Ureter (tissue), 1 donor: Measurements from ENCODE around the gene MBP. TPM values are rescaled to one million over a fixed set of nuclear protein-coding genes. Genes with fewer than 3 reads are reported as not detected.

Experiments
- DNase-seq: peaks from one replicate; pipeline ENCODE4 v3.0.0-alpha.2; 2020; ENCODE audit warnings: low spot score
- total RNA-seq: library from RNA; stranded (reverse); gene quantifications from one replicate; pipeline ENCODE4 v1.2.4, GENCODE V29; 2023
- donor health status: DM: yes; HTN: yes; CAD: no.

The MBP gene
- total RNA-seq, 1 donor from 2014 or later, result 78.7 TPM

DNA sequence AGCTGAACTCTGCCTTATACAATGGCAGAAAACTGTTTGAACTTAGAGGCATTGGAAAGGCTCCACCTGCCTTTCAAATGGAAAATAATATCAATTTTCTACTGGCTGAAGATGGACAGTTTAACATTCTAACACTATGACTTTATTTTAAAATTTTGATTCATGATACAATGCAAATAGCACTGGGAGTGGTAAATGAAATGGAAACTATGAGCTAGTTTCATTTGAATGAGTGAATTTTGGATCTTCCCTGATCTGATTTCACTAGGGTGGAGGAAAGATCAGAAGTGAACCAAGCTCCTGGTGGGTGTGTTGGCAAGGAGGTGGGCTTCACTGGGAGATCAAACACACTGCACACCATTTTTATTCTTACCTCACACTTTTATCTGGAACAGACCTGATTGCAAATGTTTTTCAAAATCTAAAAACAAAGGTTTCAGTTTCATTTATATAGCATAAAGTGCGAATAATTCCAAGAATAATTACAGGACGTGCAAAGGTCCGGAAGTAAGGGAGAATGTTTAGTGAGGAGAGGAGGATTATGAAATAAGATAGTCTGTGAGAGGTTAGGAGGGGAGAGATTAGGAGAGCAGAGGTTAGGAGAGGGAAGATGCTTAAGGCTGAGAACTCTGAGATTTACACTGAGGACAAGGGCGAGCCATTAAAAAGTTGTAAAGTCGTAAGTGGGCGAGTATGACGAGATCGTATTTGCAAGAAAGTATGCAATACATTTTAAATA is 18.6 kb upstream of the MBP start:
- DNase-seq, result no peak

DNA sequence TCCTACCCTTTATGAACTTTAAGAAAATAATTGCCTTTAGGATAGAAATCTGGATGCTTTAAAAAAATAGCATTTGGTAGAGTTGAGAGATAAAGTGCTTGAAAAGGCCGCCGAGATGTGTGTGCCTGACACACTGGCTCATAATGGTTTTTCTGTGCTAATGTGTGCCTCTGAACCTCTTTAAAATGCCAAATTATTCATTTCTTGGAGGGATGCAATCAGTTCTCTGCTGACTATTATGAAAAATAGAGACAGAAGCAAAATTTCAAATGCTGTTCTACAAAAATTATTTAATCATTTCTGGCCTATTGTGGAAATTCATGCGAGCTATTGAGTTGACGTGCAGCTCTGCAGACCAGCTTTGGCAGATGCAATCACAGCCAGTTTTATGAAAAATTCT is 18.0 kb upstream of the MBP start:
- DNase-seq, result no peak

DNA sequence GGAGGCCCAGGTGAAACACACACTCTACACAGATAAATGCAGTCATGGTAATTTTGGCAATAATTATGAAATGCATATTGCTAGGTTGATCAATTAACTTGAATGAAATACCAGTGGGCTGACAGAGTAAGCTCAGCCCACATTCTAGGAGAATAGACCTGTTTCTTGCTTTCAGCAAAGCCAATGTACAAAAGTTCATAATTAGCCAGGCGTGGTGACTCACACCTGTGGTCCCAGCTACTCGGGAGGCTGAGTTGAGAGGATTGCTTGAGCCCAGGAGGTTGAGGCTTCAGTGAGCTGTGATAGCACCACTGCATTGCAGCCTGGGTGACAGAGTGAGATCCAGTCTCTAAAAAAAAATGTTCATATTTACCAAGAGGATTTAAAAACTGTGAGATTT is 15.7 kb upstream of the MBP start:
- no peak for DNase-seq

DNA sequence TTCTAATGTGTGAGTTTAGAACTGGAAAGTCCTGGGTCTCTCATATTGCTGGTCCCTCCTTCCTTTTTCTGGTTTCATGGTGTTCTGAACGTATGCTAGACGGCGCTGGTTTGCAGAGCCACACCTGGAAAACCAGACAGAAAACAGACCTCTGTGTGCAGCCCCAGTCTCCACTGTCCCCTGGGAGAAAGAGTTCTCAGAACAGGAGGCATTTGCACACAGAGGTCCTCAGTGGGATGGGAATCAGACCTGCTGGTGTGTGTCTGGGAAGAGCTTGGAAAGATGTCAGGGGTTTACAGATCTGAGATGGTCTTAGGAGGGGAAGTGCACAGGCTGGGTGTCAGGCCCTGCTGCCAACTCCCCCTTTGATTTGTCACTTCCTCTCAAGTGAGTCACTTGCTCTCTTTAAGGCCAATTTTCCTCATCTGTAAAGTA is 14.9 kb upstream of the MBP start:
- no peak for DNase-seq

DNA sequence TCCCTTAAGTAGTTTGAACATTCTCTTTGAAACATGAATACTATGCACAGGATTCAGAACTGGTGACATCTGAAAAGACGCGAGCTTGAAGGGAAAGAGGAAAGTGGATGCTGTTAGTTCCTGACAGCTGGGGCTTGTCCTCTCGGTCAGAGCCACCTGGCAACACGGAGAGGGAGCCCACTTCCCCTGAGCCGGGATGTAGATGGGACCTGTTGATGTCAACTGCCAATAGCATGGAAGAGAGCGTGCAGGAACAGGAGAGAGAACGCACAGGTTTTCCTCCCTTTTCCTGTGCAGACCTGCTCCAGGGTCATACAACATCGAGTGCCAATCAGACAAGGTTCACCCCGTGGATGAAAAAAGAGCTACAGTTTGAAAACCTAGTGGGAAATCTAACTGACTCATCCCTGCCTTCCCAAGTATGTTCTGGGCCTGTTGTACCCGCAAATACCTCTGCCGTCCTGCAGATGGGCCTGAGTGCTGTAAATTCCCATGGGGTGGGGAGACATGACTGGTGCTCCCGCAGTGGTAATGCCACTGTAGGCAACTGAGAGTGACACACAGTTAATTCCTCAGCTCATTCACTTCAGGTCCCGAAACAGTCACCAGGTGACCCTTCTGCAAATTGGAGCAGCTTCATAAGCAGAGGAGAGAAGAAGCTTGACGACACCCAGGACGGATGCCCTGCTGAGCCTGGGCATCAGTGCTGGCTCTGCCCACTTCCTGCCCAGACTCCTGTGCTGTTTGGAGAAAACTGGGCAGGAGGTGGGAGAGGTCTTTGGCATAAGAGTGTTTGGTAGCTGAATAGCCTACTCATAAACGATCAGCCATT is 13.9 kb upstream of the MBP start:
- DNase-seq, result no peak

DNA sequence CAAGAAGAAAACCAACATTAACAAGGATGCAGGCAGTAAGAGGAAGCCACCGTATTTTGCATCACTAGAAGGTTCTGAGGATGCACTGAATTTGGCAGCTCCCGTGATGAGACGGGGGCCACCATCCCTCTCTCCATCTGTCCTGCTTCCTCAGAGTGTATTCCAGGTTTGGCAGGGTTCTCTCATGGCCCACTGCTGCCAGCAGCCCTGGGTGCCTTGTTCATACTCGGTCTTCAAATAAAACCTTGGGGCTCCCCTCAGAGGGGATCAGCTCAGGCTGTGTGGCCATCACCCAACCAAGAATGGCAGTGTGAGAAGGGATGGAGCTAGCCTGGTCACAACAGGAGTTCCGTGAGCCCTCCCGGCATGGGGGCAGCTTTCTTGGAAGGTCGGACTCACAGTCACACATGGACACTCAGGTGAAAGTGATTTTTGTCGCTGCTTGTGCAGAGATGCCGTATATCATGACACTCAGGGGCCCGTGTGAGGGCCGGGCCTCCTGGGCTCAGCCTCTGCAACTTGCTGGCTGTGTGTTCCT is 12.8 kb upstream of the MBP start:
- no peak for DNase-seq

DNA sequence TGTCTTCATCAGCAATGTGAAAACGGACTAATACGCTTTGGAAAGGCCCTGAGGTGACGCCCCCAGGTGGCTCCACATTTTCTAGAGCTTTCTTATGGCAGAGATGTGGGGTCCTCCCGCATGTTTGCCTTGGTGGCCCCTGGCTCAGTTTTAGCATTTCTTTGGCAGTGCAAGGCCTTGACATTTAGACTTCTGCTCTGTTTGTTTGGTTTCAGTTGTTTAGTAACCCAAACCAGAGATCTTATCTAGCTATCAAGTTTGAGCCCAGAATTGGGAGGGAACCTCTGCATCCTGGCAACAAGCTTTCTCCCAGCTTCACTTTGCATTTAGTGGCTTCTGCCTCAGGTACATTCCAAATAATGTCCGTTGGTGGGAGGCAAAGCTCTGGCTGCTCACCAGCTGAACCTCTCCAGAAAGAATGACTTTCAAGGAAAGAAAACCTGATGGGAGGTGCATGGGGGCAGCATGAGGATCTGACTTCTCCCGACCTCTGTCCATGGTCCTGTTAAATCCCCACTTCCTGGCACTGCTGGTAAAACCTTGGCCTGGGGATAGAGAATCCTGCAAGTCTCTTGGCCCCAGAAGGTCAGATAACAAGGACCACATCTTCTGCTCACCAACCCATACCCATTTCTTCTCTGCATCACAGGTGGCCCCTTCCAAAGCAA is 12.0 kb upstream of the MBP start:
- DNase-seq, result no peak

DNA sequence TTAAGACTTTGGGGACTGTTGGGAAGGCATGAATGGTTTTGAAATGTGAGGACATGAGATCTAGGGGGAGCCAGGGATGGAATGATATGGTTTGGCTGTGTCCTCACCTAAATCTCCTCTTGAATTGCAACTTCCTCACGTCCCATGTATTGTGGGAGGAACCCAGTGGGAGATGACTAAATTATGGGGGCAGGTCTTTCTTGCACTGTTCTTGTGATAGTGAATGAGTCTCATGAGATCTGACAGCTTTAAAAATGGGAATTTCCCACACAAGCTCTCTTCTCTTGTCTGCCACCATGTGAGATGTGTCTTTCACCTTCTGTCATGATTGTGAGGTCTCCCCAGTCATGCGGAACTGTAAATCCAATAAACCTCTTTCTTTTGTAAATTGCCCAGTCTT is 11.5 kb upstream of the MBP start:
- DNase-seq, result no peak

DNA sequence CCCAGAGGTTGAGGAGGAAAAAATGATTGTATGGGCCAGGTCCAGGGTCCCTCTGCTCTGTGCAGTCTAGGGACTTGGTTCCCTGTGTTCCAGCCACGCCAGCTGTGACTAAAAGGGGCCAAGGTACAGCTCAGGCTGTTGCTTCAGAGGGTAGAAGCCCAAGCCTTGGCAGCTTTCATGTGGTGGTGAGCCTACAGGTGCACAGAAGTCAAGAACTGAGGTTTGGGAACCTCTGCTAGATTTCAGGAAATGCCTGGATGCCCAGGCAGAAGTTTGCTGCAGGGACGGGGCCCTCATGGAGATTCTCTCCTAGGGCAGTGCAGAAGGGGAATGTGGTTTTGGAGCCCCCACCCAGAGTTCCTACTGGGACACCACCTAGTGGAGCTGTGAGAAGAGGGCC is 10.6 kb upstream of the MBP start:
- no peak for DNase-seq

DNA sequence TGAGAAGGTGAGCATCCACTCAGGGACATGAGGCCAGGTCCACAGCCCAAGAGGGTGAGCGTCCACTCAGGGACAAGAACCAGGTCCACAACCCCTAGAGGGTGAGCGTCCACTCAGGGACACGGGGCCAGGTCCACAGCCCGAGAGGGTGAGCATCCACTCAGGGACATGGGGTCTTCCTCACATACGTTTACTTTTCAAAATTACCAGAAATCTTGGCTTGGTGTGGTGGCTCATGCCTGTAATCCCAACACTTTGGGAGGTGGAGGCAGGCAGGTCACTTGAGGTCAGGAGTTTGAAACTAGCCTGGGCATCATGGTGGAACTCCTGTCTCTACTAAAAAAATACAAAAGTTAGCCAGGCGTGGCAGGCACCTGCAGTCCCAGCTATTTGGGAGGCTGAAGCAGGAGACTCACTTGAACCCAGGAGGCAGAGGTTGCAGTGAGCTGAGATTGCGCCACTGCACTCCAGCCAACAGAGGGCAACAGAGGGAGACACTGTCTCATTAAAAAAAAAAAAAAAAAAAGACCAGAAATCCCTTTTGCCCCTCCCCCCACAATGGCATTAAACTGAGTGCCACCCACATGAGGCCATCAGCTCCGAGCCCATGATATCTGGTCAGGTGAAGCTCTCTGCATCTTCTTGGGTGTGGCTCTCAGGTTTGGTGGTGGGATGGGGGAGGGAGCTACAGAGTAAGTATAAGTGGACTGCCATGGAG is 9.0 kb upstream of the MBP start:
- DNase-seq, result no peak

DNA sequence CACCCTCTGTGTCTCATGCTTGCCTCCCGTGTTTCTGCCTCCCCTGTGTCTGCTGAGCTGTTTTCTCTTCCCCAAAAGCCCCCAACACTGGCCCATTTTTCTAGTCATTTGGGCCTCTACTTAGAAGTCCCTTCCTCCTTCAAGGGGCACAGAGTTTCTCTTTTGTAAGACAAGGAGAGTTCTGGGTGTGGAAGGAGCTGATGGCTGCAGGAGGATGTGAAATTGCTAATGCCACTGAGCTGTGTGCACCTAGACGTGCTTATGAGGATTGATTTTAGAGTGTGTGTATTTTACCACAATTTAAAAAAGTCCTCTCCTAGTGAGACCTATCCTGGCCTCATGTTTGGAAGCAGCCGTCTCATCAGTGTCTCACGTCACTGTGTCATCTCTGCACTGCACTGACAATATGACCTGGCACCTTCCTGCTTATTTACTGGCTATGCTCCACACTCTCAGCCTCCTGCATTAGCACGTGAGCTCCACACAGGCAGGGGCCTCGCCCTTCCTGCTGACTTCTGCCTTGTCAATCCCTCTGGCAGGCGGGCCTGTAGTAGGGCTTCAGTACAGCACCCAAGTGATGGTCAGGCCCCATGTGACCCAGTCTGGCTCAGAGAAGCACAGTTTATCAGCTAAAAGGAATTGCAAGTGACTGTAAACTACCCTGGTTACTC is 8.0 kb upstream of the MBP start:
- no peak for DNase-seq

DNA sequence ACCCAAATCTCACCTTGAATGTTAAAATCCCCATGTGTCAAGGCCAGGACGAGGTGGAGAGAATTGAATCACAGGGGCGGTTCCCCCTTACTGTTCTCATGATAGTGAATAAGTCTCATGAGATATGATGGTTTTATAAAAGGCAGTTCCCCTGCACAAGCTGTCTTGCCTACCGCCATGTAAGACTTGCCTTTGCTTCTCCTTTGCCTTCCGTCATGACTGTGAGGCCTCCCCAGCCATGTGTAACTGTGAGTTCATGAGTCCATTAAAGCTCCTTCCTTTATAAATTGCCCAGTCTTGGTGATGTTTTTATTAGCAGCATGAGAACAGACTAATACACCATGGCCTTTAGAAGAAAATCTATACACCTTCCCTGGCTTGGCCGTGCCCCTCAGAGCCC is 7.4 kb upstream of the MBP start:
- no peak for DNase-seq

DNA sequence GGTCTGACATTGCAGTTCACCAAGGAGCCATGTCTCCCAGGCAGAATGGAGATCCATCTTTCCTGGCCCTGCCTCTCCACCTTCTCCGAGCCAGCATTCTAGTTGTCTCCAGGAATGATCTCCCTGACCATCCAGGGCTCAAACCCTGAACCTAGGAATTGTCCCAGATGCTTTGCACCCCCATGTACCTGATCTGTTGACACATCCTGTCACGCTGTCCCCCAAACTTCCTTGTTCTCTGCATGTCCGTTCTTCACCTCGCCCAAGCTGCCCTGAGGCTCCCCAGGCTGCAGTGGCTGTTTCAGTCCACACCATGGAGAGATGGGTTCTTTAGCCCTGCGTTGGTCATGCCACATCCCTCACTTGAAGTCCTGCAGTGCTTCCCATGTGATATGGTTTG is 7.0 kb upstream of the MBP start:
- no peak for DNase-seq

DNA sequence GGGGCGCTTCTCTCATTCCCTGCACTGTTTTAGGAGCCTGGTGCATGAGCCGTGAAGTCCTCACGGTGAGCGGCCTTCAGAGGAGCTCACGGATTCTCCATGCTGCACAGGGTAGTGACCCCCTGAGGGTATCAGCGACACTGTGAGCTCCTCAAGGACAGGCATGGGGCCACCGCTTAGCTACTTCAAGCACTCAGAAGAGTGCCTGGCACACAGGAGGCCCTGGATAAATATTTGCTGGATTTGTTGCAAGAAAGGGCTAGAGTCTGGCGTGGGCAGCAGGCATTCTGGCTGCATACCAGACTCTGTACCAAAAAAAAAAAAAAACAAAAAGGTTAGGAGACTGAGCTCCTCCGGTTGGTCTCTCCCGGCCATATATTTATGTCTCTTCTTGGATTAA is 5.7 kb upstream of the MBP start:
- DNase-seq, result no peak

DNA sequence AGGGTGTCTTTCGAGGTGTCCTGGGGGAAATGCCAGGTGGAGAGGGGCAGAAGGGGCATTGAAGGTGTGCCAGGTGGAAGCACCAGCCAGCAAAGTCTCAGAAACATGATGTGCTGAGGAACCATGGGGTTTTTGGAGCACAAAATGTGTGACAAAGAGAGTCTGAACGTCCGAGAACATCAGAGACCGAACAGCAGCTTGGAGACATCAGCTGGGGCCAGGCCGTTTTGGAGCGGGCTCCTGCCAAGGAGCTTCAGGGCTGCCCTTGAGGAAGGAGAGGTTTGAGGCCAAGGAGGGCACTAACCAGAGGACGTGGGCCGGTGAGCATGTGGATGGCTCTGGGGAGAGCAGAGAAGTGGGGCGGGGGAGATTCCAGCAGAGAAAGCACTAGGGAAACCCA is 5.3 kb upstream of the MBP start:
- no peak for DNase-seq

DNA sequence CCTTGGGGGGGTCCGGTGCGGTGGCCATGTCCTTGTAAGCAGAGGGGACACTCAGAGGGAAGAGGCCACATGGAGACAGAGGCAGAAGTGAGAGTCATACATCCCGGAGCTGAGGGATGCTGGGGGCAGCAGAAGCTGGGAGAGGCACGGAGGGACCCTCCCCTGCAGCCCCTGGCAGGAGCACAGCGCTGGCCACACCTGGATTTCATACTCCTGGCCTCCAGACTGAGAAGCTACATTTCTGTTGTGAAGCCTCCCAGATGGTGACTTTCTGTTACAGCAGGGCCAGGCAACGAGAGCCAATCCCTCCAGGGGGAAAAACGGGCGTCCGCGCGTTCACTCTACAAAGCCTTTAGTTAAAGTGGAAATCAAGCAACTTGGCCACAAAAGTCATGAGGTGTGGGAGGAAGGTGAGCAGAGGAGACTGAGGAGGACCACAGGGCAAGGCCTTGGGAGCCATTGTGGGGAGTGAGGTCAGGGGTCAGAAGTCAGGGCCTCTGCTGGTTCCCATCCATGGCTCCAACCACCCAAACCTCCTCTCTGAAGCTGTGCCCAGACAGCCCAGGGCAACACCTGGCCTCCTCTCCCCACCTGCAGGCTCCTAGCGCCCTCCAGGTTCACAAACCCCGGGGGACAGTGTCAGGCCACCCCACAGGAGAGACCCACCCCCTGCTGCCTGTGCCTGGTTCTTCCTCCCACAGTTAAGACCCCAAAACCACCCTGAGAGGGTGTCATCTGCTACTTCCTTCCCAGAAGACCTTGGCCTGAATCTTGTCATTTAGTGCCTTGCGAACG is 4.5 kb upstream of the MBP start:
- DNase-seq, result no peak

DNA sequence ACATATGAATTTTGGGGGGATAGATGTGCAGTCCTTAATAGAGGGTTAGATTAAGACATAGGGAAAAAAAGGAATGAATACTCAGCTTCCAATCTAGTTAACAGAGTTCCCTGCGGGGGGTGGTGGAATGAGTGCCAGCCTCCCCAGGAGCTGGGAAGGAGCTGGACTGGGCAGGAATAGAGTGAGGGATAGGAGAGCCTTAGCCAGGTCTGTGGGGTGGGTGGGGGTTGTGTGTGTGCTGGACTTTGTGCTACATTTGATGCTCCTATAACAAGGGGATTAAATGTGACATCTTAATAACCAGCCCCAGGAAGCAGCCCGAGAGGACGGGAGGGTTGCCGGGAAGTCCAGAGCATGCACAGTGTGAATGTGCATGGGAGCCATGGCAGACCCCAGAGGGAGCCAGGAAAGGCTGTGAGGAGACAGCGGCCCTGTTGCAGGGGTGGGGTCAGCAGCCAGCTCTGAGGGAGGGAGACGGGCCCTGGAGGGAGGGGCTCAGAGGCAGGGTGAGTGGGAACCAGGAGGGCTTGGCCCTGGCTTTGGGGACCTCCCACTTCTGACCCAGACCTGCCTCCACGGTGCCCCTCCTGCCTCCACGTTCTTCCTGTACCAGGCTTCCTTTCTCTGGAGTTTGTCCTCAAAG is 3.6 kb upstream of the MBP start:
- no peak for DNase-seq

DNA sequence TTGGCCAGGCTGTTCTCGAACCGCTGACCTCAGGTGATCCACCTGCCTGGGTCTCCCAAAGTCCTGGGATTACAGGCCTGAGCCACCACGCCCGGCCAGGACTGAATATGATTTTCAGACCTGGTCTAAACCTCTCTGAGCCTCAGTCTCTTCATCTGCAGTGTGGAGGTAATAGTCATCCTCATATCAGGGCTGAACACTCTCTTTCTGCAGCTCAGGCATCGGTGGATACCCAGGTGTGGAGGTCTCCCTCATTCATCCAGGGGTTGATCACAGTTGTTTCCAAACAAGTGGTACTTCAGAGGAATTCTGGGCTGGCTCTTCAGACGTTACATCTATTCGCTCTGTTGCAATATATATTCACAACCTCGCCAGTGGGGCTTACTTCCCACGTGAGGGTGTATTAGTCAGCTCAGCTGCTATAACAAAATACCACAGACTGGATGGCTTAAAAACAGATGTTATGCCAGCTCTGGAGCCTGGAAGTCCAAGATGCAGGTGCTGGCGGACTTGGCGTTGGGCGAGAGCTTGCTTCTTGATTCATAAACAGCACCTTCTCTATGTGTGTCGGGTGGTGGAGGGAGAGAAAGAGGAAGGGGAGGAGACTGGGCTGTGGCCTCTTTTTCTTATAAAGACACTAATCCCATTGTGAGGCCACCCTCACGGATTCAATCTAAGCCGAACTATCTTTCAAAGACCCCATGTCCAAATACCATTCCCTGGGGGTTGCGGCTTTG is 2.9 kb upstream of the MBP start:
- DNase-seq, result no peak

DNA sequence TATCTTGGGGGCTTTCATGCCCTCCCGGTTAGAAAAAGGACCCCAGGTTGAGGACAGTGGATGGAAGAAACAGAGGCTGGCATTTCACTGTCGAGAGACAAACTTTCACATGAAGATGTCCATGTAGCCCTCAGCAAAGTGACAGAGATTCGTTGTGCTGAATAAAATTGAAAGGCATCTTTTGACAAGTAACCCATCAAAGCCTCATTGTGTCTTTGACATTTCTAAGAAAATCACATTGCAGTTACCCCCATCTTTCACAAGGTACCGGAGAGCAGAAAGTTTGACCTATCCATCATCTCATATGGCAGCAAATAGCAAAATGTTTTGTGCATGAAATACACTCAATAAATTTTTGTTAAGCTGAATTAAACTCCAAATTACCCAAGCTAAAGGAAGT is 2.0 kb upstream of the MBP start:
- DNase-seq, result no peak
